Stimulated activated CD4-positive, alpha-beta T cell treated with anti-CD3 and anti-CD28 coated beads, Interleukin-4, amount 100 ng/mL, for 1 hour (primary cell): ENCODE results near the gene CCNYL1.
"Not testable (repeated sequence)": the region's sequence is repeated elsewhere in the genome, so short reads cannot be mapped to it uniquely, and the experiment has no call there.

Source experiments
- DNase-seq: peaks from one replicate; pipeline ENCODE4 v3.0.0-alpha.2; 2020

The CCNYL1 gene

GRCh38 chr2:207698301-207698700 lies 13.1 kb upstream of the CCNYL1 start:
- DNase-seq: no peak

GRCh38 chr2:207704078-207704477 lies 7.4 kb upstream of the CCNYL1 start:
- DNase-seq: no peak

- DNase-seq: no peak
These were observed 6.8 kb upstream of the CCNYL1 start for GRCh38 chr2:207704671-207705070.

- no peak for DNase-seq
These were observed 4.2 kb upstream of the CCNYL1 start for GRCh38 chr2:207706936-207707860.

- peak; percentile 51 for DNase-seq
These were observed 500 bp downstream of the CCNYL1 start for GRCh38 chr2:207711750-207712530.

- no peak for DNase-seq
These were observed 4.6 kb downstream of the CCNYL1 start for GRCh38 chr2:207716056-207716455.

GRCh38 chr2:207718521-207718920 lies 7.1 kb downstream of the CCNYL1 start:
- DNase-seq: no peak

GRCh38 chr2:207719008-207719407 lies 7.6 kb downstream of the CCNYL1 start:
- DNase-seq: no peak

- not testable (repeated sequence) for DNase-seq
These were observed 8.2 kb downstream of the CCNYL1 start for GRCh38 chr2:207719655-207720054.

- no peak for DNase-seq
These were observed 9.2 kb downstream of the CCNYL1 start for GRCh38 chr2:207720517-207721187.

GRCh38 chr2:207722773-207723424 lies 11.5 kb downstream of the CCNYL1 start:
- DNase-seq: no peak

- DNase-seq: not testable (repeated sequence)
These were observed 12.0 kb downstream of the CCNYL1 start for GRCh38 chr2:207723425-207723787.

- no peak for DNase-seq
These were observed 12.7 kb downstream of the CCNYL1 start for GRCh38 chr2:207724113-207724512.

- DNase-seq: no peak
These were observed 14.6 kb downstream of the CCNYL1 start for GRCh38 chr2:207725873-207726578.

- DNase-seq: no peak
These were observed 15.8 kb downstream of the CCNYL1 start for GRCh38 chr2:207727261-207727660.

GRCh38 chr2:207729465-207729998 lies 18.1 kb downstream of the CCNYL1 start:
- DNase-seq: no peak

GRCh38 chr2:207731138-207731537 lies 19.7 kb downstream of the CCNYL1 start:
- no peak for DNase-seq

GRCh38 chr2:207733597-207734240 lies 22.3 kb downstream of the CCNYL1 start:
- no peak for DNase-seq

GRCh38 chr2:207734264-207734635 lies 22.8 kb downstream of the CCNYL1 start:
- DNase-seq: no peak

- DNase-seq: no peak
These were observed 23.4 kb downstream of the CCNYL1 start for GRCh38 chr2:207734636-207735512.
